T47D (cell line): Measurements from ENCODE around the gene DGCR8.

ENCODE experiments used
- DNase-seq, 2 experiments: peaks; one replicate each; pipeline versions ENCODE4 v3.0.0 to v3.0.0-alpha.2; 2011 to 2012; ENCODE audit warnings: low read depth in 1 of 2, low spot score in 1 of 2
- JUND ChIP-seq: IDR thresholded peaks from 2 replicates; pipeline ENCODE4 v1.6.1; 2012; ENCODE audit warnings: low read depth
- in situ Hi-C: cut with HindIII; loops from 2 replicates; pipeline ENCODE4 v1.10.0; 2016; ENCODE audit warnings: low sequenced_read_pairs, low pct_unique_long_range_greater_than_20kb

Gene DGCR8

DNA sequence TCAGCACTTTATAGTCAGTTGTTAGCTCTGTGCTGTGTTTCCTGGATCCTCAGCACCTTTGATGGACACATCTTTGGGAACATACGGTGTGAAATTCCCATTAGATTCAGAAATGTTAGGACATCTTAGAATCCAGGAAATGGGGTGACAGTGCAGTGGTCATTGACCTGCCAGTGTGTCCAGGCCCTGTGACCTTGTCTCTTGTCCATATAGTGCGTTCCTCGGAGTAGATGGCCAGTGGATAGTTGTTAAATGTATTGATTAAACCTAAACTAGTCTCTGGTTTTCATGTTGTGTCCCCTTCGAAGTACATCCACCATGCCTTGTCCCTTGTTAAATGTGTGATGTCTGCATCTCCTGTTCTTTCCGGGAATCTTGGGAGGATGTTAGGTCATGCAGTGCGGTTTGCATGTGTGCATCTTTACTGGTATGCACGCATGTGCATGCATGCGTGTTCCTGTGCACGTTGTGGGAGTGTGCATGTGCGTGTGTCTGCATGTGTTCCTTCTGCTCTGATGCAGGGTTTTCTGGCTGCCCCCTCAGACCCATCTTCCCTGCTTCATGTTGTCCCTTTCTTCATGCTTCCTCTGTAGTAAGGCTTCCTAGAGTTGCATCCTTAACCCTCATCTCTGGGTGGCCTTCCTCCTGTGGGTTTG is 4.0 kb downstream of the DGCR8 start:
- in situ Hi-C loops, result no loop called here
- TF ChIP-seq JUND, result no peak
- no peak for DNase-seq

DNA sequence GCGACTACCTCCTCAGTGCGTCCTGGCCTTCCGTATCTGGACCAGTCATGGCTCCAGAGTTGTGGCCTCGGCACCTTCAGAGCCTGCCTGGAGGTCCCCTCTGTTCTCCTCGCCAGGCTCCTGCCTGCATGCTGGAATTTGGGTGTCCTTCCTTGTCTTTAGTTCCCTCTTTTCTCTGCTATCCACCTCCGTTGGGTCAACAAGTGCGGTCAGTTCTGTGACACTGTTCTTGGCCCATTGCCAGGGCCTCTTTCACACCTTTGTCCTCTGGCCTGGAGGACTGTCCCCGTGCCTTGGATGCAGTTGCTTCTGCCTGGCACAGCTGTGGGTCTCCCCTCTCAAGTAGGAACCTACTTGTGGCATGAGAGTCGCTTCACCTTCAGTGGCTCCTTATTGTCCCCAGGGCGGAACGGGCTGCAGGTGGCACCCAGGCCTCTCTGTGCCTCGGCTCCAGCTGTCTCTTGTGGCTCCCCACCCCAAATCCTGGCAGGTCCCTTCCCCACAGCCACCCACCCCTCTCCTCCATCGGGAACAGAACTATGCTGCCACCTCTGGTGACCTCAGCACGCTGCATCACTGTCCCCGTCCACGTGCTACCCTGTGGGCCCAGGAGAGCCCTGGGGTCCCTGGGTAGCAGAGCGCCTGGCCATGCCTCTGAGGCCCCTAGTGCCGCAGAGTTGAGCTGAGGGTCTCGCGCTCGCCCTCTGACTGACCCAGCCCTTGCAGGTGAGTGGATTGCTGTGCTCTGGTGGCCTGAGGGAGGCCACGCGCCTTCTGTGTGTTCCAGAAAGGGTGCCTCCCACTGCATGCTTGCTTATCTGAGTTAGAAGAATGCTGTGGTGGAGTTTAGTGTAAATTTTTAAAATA is 4.7 kb downstream of the DGCR8 start:
- in situ Hi-C loops, result no loop called here
- DNase-seq, result peak in 1 of 2 experiments; percentile 42
- TF ChIP-seq JUND, result no peak

DNA sequence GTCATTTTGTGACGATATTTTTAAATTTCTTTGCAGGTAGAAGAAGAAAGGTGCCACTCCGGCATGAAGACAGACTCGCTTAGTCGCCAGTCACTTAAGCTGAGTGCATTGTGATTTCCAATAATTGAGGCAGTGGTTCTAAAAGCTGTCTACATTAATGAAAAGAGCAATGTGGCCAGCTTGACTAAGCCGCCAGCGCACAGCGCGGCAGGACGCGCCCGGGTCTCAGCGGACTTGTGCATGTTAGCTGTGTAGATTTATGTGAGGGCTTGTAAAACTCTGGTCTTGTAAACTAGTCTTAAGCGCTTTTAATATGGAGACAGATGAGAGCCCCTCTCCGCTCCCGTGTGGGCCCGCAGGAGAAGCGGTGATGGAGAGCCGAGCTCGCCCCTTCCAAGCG is 5.6 kb downstream of the DGCR8 start:
- in situ Hi-C loops, result no loop called here

DNA sequence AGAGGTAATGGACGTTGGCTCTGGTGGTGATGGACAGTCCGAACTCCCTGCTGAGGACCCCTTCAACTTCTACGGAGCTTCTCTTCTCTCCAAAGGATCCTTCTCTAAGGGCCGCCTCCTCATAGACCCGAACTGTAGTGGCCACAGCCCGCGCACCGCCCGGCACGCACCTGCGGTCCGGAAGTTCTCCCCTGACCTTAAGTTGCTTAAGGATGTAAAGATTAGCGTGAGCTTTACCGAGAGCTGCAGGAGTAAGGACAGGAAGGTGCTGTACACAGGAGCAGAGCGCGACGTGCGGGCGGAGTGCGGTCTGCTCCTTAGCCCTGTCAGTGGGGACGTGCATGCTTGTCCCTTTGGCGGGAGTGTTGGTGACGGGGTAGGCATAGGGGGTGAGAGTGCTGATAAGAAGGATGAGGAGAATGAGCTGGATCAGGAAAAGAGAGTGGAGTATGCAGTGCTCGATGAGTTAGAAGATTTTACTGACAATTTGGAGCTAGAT is 6.1 kb downstream of the DGCR8 start:
- in situ Hi-C loops, result no loop called here
- TF ChIP-seq JUND, result no peak
- no peak for DNase-seq

More for the DNA sequence above, 5.6 kb downstream of the DGCR8 start:
- DNase-seq, result no peak
- TF ChIP-seq JUND, result no peak

DNA sequence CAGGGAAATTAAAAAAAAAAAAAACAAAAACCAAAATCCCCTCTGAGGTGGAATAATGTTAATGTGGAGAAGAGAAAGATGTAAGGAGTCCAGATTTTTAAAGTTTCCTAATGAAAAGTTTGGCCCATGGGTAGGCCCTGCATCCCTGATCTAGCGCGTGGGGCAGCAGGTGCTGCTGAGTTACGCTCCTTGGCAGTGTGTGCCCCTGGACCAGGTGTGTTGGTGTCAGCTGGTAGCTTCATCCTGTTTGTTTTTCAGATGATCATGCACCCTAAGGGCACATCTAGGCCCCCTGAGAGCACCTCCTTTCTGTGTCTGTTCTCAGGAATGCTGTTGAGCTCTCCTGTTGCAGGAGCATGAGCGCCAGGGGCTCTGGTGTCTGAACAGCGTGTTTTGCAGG is 6.7 kb downstream of the DGCR8 start:
- no peak for DNase-seq
- in situ Hi-C loops, result no loop called here
- no peak for TF ChIP-seq JUND

DNA sequence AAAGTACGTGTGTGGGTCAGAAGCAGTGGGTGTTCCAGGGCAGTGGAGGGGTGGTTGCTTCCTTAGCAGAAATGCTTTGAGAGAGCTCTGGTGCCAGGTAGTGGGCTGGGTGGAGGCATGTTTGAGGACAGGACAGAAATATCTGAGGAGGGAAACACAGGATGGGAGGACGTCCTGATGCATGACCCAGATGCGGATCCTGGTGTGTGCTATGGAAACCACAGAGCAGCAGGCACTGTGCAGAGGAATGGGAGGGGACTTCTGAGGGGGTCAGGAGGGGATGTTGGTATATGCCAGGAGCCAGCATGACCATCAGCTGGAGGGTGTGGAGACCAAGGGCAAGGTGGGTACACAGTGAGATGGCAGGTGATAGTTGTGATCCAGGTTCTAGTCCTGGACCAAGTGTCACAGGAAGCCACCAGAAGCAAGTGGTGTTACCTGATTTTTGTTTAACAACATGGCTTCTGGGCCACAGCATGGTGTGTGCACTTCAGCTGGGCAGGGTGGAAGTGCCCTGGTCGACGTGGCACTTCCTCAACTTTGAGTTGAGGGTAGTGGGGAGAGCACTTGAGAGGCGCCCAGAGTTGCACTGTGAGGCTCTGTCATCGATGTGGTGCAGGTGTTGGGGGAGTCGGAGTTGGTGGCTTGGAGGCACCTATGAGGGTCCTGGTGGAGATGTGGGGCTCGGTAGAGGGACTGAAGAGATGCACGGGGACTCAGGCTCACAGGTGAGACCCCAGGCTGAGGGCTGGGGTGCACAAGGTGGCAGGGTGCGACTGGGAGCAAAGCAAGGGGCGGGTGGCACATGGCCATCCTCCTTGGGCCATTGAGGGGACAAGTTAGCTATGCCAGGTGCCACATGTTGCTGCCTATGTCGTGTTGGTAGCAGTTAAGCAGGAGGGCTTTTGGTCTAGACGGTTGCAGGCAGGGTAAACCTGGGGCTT is 7.5 kb downstream of the DGCR8 start:
- no peak for TF ChIP-seq JUND
- in situ Hi-C loops, result no loop called here
- no peak for DNase-seq

DNA sequence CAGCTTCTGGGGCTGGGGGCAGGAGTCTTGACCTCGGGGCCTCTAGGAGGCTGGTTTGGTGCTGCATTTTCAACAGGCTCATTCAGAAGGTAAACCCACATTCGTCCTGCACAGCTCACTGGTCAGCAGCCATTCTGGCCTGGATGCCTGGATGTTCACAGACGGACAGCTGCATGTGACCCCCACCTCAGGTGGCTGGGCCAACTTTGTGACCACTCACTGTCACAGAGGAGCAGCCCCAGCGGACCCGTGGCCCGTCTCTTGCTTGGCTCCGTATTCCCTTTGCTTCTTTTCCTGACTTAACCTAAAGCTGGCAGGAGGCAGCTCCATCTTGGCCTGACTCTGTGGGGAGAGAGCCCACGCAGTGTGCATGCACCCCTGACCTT is 8.2 kb downstream of the DGCR8 start:
- no peak for DNase-seq
- TF ChIP-seq JUND, result no peak
- in situ Hi-C loops, result no loop called here

DNA sequence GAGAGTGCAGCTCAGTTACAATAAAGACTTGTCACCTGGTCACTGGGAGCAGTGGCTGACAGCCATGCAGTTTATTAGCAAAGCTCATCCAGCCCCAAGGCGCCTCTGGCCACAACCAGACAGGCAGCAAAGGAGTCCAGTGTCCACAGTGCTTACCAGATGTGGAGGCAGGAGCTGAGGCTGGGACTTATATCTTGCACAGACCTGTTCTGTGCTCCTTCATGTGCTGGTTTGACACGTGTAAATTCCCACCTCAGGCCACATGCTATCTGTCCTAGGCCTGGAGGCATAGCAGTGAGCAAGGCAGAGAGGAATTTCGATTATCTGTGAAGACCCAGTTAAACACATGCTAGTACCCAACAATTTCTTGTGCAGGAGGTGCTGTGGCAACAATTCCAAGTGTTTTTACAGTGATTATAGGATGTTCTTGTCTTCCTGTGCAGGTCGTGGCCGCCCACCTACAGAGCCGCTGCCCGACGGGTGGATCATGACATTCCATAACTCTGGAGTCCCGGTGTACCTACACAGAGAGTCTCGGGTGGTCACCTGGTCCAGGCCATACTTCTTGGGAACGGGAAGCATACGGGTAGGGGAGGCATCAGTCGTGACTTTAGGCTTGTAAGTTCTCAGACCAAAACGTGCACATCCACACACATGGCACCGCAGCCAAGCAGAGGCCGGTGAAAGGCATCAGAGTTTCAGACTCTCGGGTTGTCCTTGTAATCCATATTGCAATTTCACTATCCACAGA is 9.4 kb downstream of the DGCR8 start:
- DNase-seq, result no peak
- in situ Hi-C loops, result no loop called here

DNA sequence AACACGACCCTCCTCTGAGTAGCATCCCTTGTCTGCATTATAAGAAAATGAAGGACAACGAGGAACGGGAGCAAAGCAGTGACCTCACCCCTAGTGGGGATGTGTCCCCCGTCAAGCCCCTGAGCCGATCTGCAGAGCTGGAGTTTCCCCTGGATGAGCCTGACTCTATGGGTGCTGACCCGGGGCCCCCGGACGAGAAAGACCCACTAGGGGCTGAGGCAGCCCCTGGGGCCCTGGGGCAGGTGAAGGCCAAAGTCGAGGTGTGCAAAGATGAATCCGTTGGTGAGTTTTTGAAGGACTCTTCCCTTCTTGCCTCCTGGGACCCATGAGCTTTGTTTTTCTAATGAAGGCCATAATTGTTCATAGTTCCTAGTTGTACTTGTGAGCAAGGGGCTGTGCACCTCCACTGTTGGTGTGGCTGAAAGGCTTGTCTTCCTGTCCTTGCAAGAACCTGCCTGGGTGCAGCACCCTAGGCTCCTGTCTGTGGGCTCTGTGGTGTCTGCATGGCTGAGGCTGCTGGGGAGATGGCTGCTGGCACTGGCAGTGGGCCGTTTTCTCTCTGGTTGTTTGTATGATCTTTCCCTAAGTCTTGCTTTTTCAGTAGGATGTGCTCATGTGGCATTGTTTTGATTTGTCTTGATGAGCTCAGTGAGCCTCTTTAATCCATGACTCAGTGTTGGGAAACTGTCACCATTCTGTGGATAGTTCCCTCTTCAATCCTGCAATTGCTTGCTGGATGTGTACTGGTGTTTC is 10.1 kb downstream of the DGCR8 start:
- in situ Hi-C loops, result no loop called here
- no peak for TF ChIP-seq JUND
- no peak for DNase-seq

More for the DNA sequence above, 9.4 kb downstream of the DGCR8 start:
- TF ChIP-seq JUND, result no peak

DNA sequence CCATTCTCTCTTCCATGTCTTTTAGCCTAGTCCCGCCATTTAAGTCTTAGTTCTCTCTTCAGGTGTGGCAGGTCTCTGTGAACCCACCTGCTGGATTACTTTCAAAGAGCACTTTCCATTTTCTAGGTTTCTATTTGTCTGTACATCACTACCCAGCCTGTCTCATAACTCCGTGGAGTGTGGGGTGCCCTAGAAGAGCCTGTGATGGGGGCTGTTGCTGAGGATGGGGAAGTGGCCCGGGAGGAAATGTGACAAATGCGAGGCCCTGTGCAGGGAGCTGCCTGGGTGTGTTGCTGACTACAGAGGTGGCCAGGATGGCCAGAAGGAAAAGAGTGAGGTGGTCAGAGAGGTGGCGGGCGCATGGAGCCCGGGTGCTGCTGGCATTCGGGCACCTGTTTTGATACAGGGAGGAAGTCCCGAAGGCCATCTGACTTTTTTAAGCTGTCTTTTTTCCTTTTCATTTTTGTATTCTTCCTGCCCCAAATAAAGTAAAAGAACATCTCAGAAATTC is 10.7 kb downstream of the DGCR8 start:
- in situ Hi-C loops, result no loop called here
- no peak for DNase-seq
- TF ChIP-seq JUND, result no peak
